GM23338 (cell line): Measurements from ENCODE around the gene TOR1AIP2. TPM values are rescaled to one million over a fixed set of nuclear protein-coding genes. Genes with fewer than 3 reads are reported as not detected.

Experiments used
- ATAC-seq: fragments of 200-7000 bp; cut with Tn5 transposase; 3 replicates; pipeline ENCODE4 v1.9.1; 2020
- DNase-seq: peaks from one replicate; pipeline ENCODE4 v3.0.0-alpha.2; 2015; ENCODE audit warnings: low spot score
- H2AFZ ChIP-seq: fragments of 200-600 bp; sonication (generic); 2 replicates; pipeline ENCODE4 v1.8.0; 2016; ENCODE audit warnings: antibody characterized with exemption, mild to moderate bottlenecking, moderate library complexity
- H3F3A ChIP-seq: fragments of 200-600 bp; sonication (generic); replicated peaks from 2 replicates; pipeline ENCODE4 v1.8.0; 2017; ENCODE audit warnings: antibody characterized with exemption, mixed run types, low read depth
- H3K27ac ChIP-seq: fragments of 200-600 bp; sonication (generic); 2 replicates; pipeline ENCODE4 v1.6.1; 2016; ENCODE audit warnings: low read depth
- H3K27me3 ChIP-seq: fragments of 200-600 bp; sonication (generic); 2 replicates; pipeline ENCODE4 v1.8.0; 2016; ENCODE audit warnings: mild to moderate bottlenecking, mixed run types, moderate library complexity; ENCODE audit not compliant: insufficient read depth
- H3K36me3 ChIP-seq: fragments of 200-600 bp; sonication (generic); 2 replicates; pipeline ENCODE4 v1.8.0; 2016; ENCODE audit warnings: mild to moderate bottlenecking; ENCODE audit not compliant: insufficient read depth
- H3K4me1 ChIP-seq: fragments of 200-600 bp; sonication (generic); 2 replicates; pipeline ENCODE4 v1.8.0; 2016; ENCODE audit warnings: mild to moderate bottlenecking, moderate library complexity; ENCODE audit not compliant: insufficient read depth
- H3K4me2 ChIP-seq: fragments of 200-600 bp; sonication (generic); 2 replicates; pipeline ENCODE4 v1.7.1; 2017; ENCODE audit warnings: mixed run types
- H3K4me3 ChIP-seq: fragments of 200-600 bp; sonication (generic); 2 replicates; pipeline ENCODE4 v1.6.1; 2016; ENCODE audit warnings: mixed run types
- H3K79me2 ChIP-seq: fragments of 200-600 bp; sonication (generic); replicated peaks from 2 replicates; pipeline ENCODE4 v1.8.0; 2017; ENCODE audit warnings: mild to moderate bottlenecking; ENCODE audit not compliant: insufficient read depth
- H3K9me2 ChIP-seq: fragments of 200-600 bp; sonication (generic); 2 replicates; pipeline ENCODE4 v1.8.0; 2017; ENCODE audit not compliant: insufficient read depth
- H4K20me1 ChIP-seq: fragments of 200-600 bp; sonication (generic); replicated peaks from 2 replicates; pipeline ENCODE4 v1.8.0; 2017; ENCODE audit warnings: mild to moderate bottlenecking; ENCODE audit not compliant: insufficient read depth
- H3K27ac Mint-ChIP-seq: 2 replicates; pipeline ENCODE4 v1.8.0; 2020; ENCODE audit warnings: inconsistent platforms, mild to moderate bottlenecking, moderate library complexity, mixed read lengths
- H3K27me3 Mint-ChIP-seq: 3 replicates; pipeline ENCODE4 v1.8.0; 2022; ENCODE audit warnings: low read depth, mild to moderate bottlenecking, moderate library complexity, mixed read lengths, inconsistent platforms; ENCODE audit not compliant: insufficient read depth, poor library complexity
- H3K36me3 Mint-ChIP-seq: 3 replicates; pipeline ENCODE4 v1.8.0; 2021; ENCODE audit warnings: low read depth, mild to moderate bottlenecking, inconsistent platforms, moderate library complexity, mixed read lengths
- H3K4me1 Mint-ChIP-seq: 3 replicates; pipeline ENCODE4 v1.8.0; 2020; ENCODE audit warnings: mild to moderate bottlenecking, inconsistent platforms, mixed read lengths
- H3K4me3 Mint-ChIP-seq: 3 replicates; pipeline ENCODE4 v1.8.0; 2021; ENCODE audit warnings: moderate library complexity, mild to moderate bottlenecking, inconsistent platforms, mixed read lengths
- H3K9me3 Mint-ChIP-seq: 3 replicates; pipeline ENCODE4 v1.8.0; 2020; ENCODE audit warnings: moderate library complexity, mild to moderate bottlenecking, inconsistent platforms, mixed read lengths
- EZH2 ChIP-seq: fragments of 200-600 bp; sonication (generic); IDR thresholded peaks from one replicate; pipeline ENCODE4 v1.8.0; 2017; ENCODE audit warnings: antibody characterized with exemption, mild to moderate bottlenecking, low read depth; ENCODE audit not compliant: unreplicated experiment
- JUNB ChIP-seq: IDR thresholded peaks from one replicate; pipeline ENCODE4 v1.6.1; 2016; ENCODE audit warnings: antibody characterized with exemption; ENCODE audit not compliant: unreplicated experiment
- NANOG ChIP-seq: IDR thresholded peaks from 2 replicates; pipeline ENCODE4 v1.6.1; 2016; ENCODE audit warnings: antibody characterized with exemption, borderline replicate concordance
- STAT1 ChIP-seq: IDR thresholded peaks from one replicate; pipeline ENCODE4 v1.6.1; 2016; ENCODE audit warnings: antibody characterized with exemption; ENCODE audit not compliant: unreplicated experiment
- ZNF114 ChIP-seq: fragments of 250-450 bp; sonication (Bioruptor Pico); IDR thresholded peaks from 2 replicates; pipeline ENCODE4 v1.5.0; 2020; ENCODE audit warnings: mild to moderate bottlenecking, moderate library complexity
- polyA plus RNA-seq: library from polyadenylated mRNA; unstranded; fragments of >200 nt; fragmentation: Nextera tagmentation; extraction: Ambion mirVana; gene quantifications from 2 replicates; pipeline ENCODE4 v1.2.1, GENCODE V29; 2016
- total RNA-seq: library from RNA; depleted of rRNA; stranded (reverse); fragments of >200 nt; shearing (Covaris generic); gene quantifications from 2 replicates; pipeline ENCODE4 v1.2.3, GENCODE V29; 2014
- TF ChIP-seq, protein P1 (sequence below): IDR thresholded peaks from one replicate; pipeline ENCODE4 v1.6.1; 2018; ENCODE audit warnings: antibody characterized with exemption; ENCODE audit not compliant: unreplicated experiment
- TF ChIP-seq, protein P2 (sequence below): fragments of 250-450 bp; sonication (Bioruptor Pico); IDR thresholded peaks from 2 replicates; pipeline ENCODE4 v1.5.0; 2020; ENCODE audit warnings: mild to moderate bottlenecking, moderate library complexity

TOR1AIP2 gene
- total and polyA plus RNA-seq, 2 experiments from 2014 or later, result 21.1 to 81.3 TPM

DNA sequence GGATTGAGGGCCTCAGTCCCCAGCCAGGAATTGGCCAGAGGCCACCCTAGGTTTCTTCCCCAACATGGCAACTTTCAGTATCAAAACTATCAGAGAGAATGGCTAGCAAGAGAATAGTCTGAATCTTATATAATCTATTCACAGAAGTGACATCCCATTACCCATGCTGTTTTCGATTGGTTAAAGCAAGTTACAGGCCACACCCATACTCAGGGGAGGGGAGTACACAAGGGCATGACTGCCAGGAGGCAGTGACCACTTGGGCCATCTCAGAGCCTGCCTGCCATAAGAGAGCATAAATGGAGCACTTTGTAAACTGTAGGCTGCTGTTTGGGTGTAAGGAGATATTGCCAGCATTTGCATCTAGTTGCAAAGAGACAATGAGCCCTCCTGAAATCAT is 69.1 kb downstream of the TOR1AIP2 start:
- DNase-seq, result no peak
- no peaks in the 10 kb centered on the region for H3K36me3 Mint-ChIP-seq
- no peaks in the 10 kb centered on the region for H3F3A ChIP-seq
- no peak overlapping the region for H3K4me3 Mint-ChIP-seq
- TF ChIP-seq STAT1, result no peak
- TF ChIP-seq, protein P1, sequence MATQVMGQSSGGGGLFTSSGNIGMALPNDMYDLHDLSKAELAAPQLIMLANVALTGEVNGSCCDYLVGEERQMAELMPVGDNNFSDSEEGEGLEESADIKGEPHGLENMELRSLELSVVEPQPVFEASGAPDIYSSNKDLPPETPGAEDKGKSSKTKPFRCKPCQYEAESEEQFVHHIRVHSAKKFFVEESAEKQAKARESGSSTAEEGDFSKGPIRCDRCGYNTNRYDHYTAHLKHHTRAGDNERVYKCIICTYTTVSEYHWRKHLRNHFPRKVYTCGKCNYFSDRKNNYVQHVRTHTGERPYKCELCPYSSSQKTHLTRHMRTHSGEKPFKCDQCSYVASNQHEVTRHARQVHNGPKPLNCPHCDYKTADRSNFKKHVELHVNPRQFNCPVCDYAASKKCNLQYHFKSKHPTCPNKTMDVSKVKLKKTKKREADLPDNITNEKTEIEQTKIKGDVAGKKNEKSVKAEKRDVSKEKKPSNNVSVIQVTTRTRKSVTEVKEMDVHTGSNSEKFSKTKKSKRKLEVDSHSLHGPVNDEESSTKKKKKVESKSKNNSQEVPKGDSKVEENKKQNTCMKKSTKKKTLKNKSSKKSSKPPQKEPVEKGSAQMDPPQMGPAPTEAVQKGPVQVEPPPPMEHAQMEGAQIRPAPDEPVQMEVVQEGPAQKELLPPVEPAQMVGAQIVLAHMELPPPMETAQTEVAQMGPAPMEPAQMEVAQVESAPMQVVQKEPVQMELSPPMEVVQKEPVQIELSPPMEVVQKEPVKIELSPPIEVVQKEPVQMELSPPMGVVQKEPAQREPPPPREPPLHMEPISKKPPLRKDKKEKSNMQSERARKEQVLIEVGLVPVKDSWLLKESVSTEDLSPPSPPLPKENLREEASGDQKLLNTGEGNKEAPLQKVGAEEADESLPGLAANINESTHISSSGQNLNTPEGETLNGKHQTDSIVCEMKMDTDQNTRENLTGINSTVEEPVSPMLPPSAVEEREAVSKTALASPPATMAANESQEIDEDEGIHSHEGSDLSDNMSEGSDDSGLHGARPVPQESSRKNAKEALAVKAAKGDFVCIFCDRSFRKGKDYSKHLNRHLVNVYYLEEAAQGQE, result no peak
- H3K27me3 ChIP-seq, result no peaks in the 10 kb centered on the region
- no peak overlapping the region for H3K4me2 ChIP-seq
- no peaks in the 10 kb centered on the region for H4K20me1 ChIP-seq
- no peak for ATAC-seq
- H3K9me2 ChIP-seq, result no peaks in the 10 kb centered on the region
- no peaks in the 10 kb centered on the region; the same call in 2 of the 3 replicates for H3K4me1 Mint-ChIP-seq
- H3K27ac Mint-ChIP-seq, result no peak overlapping the region
- H3K4me1 ChIP-seq, result no peaks in the 10 kb centered on the region
- no peaks in the 10 kb centered on the region for H3K79me2 ChIP-seq
- no peak overlapping the region for H2AFZ ChIP-seq
- H3K4me3 ChIP-seq, result no peak overlapping the region
- peaks cover 17% of the 10 kb centered on the region for H3K27me3 Mint-ChIP-seq
- no peaks in the 10 kb centered on the region for H3K9me3 Mint-ChIP-seq
- H3K27ac ChIP-seq, result no peak overlapping the region
- no peaks in the 10 kb centered on the region for H3K36me3 ChIP-seq

DNA sequence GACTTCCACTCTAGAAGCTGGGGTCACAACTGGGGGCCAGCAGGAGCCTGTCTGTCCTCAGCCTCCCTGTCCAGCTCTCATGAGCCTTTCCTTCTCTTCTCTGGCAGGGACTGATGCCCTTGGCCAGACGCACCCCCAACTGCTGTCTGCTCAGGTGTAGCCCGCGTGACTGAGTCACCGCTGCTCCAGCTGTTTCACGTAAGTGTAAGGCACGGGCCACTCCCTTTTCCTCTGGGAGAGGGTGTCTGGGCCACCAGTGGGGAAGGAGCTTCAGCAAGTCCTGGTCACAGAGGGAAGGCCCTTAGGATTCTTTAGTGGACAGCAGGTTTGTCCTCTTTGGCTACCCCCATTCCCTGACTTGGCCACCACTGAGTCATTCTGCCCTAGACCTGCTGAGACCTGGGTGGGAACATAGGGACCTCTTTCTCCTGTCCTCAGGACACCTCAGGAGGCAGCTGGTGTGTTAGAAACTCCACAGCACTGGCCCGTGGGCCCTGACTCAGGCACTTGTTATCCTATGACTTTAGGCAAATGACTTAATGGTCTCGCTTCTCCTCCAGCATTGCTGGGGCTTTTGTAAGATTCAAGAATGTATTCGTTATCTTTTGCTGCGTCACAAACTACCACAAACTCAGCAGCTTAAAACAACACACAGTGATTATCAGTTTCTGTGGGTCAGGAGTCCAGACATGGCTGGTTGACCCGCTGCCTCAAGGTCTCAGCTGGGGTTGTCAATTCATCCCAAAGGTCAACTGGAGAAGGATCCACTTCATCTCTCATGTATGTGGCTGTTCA is 69.7 kb downstream of the TOR1AIP2 start:
- DNase-seq, result no peak
- Histone ChIP-seq H4K20me1 (no peaks in the 10 kb centered on the region), H3K27me3 (no peaks in the 10 kb centered on the region), H3K4me2 (no peak overlapping the region), H2AFZ (no peak overlapping the region), H3K9me2 (no peaks in the 10 kb centered on the region), H3K36me3 (no peaks in the 10 kb centered on the region), H3F3A (no peaks in the 10 kb centered on the region), H3K4me3 (no peak overlapping the region), H3K4me1 (no peaks in the 10 kb centered on the region), H3K79me2 (no peaks in the 10 kb centered on the region), H3K27ac (no peak overlapping the region)
- no peaks in the 10 kb centered on the region for H3K9me3 Mint-ChIP-seq
- H3K27me3 Mint-ChIP-seq, result peaks cover 14% of the 10 kb centered on the region
- no peak overlapping the region for H3K27ac Mint-ChIP-seq
- no peaks in the 10 kb centered on the region; the same call in 2 of the 3 replicates for H3K4me1 Mint-ChIP-seq
- ATAC-seq, result no peak
- H3K36me3 Mint-ChIP-seq, result no peaks in the 10 kb centered on the region
- no peak for TF ChIP-seq NANOG
- TF ChIP-seq ZNF114 (CRISPR knock-in tag), result no peak
- no peak overlapping the region for H3K4me3 Mint-ChIP-seq

DNA sequence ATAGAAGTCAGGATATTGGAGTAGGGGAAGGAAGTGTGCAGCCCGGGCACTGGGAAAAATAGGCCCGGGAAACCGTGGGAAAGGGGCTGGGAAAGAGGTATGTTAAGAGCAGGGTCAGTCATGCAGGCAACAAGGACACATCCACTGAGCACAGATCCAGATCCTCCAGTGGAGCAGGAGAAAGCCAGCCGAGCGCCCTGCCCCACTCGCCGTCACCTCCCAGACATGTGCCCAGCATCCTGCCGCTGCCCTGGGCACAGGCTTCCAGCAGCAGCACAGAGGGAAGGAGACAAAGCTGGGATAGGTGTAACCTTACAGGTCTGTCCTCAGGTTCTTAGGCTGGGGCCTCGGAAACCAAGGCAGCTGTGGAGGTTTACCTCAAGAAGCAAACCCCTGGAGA is 70.3 kb downstream of the TOR1AIP2 start:
- no peaks in the 10 kb centered on the region for H3K4me1 ChIP-seq
- no peaks in the 10 kb centered on the region for H4K20me1 ChIP-seq
- H3K27ac ChIP-seq, result no peak overlapping the region
- no peaks in the 10 kb centered on the region for H3K36me3 ChIP-seq
- ATAC-seq, result no peak
- no peak overlapping the region for H2AFZ ChIP-seq
- H3K36me3 Mint-ChIP-seq, result no peaks in the 10 kb centered on the region
- no peaks in the 10 kb centered on the region for H3K9me2 ChIP-seq
- H3K4me3 ChIP-seq, result no peak overlapping the region
- H3K27ac Mint-ChIP-seq, result no peak overlapping the region
- H3K4me3 Mint-ChIP-seq, result no peak overlapping the region
- H3F3A ChIP-seq, result no peaks in the 10 kb centered on the region
- H3K27me3 ChIP-seq, result no peaks in the 10 kb centered on the region
- H3K79me2 ChIP-seq, result no peaks in the 10 kb centered on the region
- no peaks in the 10 kb centered on the region for H3K9me3 Mint-ChIP-seq
- H3K4me2 ChIP-seq, result no peak overlapping the region
- H3K4me1 Mint-ChIP-seq, result no peaks in the 10 kb centered on the region; the same call in 2 of the 3 replicates
- H3K27me3 Mint-ChIP-seq, result peaks cover 12% of the 10 kb centered on the region
- no peak for DNase-seq
- TF ChIP-seq EZH2, result no peak
- TF ChIP-seq STAT1, result no peak
- TF ChIP-seq, protein P2, sequence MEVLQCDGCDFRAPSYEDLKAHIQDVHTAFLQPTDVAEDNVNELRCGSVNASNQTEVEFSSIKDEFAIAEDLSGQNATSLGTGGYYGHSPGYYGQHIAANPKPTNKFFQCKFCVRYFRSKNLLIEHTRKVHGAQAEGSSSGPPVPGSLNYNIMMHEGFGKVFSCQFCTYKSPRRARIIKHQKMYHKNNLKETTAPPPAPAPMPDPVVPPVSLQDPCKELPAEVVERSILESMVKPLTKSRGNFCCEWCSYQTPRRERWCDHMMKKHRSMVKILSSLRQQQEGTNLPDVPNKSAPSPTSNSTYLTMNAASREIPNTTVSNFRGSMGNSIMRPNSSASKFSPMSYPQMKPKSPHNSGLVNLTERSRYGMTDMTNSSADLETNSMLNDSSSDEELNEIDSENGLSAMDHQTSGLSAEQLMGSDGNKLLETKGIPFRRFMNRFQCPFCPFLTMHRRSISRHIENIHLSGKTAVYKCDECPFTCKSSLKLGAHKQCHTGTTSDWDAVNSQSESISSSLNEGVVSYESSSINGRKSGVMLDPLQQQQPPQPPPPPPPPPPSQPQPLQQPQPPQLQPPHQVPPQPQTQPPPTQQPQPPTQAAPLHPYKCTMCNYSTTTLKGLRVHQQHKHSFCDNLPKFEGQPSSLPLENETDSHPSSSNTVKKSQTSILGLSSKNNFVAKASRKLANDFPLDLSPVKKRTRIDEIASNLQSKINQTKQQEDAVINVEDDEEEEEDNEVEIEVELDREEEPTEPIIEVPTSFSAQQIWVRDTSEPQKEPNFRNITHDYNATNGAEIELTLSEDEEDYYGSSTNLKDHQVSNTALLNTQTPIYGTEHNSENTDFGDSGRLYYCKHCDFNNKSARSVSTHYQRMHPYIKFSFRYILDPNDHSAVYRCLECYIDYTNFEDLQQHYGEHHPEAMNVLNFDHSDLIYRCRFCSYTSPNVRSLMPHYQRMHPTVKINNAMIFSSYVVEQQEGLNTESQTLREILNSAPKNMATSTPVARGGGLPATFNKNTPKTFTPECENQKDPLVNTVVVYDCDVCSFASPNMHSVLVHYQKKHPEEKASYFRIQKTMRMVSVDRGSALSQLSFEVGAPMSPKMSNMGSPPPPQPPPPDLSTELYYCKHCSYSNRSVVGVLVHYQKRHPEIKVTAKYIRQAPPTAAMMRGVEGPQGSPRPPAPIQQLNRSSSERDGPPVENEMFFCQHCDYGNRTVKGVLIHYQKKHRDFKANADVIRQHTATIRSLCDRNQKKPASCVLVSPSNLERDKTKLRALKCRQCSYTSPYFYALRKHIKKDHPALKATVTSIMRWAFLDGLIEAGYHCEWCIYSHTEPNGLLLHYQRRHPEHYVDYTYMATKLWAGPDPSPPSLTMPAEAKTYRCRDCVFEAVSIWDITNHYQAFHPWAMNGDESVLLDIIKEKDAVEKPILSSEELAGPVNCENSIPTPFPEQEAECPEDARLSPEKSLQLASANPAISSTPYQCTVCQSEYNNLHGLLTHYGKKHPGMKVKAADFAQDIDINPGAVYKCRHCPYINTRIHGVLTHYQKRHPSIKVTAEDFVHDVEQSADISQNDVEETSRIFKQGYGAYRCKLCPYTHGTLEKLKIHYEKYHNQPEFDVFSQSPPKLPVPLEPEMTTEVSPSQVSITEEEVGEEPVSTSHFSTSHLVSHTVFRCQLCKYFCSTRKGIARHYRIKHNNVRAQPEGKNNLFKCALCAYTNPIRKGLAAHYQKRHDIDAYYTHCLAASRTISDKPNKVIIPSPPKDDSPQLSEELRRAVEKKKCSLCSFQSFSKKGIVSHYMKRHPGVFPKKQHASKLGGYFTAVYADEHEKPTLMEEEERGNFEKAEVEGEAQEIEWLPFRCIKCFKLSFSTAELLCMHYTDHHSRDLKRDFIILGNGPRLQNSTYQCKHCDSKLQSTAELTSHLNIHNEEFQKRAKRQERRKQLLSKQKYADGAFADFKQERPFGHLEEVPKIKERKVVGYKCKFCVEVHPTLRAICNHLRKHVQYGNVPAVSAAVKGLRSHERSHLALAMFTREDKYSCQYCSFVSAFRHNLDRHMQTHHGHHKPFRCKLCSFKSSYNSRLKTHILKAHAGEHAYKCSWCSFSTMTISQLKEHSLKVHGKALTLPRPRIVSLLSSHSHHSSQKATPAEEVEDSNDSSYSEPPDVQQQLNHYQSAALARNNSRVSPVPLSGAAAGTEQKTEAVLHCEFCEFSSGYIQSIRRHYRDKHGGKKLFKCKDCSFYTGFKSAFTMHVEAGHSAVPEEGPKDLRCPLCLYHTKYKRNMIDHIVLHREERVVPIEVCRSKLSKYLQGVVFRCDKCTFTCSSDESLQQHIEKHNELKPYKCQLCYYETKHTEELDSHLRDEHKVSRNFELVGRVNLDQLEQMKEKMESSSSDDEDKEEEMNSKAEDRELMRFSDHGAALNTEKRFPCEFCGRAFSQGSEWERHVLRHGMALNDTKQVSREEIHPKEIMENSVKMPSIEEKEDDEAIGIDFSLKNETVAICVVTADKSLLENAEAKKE (CRISPR knock-in tag), result no peak
- no peak for TF ChIP-seq JUNB
